HG03432 (cell line): Measurements from ENCODE around the gene RABGAP1L.

Source experiments
- ATAC-seq: cut with Tn5 transposase; IDR thresholded peaks from one replicate; pipeline ENCODE4 v1.9.1; 2021; ENCODE audit warnings: mild to moderate bottlenecking, moderate library complexity; ENCODE audit not compliant: unreplicated experiment

RABGAP1L gene

DNA sequence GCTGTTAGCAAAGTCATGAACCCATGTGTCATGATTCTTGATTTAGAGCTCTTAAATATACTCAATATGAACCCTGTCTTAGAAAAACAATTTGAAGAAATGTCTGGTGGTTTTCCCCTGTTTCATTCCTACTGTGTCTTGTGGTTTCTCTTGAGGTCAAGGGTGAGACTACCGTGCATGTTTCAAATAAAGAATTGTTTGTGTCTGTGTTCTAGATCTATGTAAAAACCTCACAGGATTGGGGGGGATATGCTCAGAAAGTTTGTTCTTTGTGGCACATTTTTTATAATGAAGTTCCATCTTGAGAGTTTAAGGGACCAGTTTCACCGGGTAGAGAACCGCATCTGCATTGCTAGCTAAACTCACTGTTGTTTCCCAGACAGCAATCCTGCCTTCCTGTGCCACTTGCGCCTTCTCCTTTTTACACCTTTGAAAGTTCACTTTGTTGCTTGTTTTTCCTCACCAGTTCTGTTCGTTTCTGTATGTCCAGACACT, 809.5 kb downstream of the RABGAP1L start:
- ATAC-seq, result peak; percentile 83

DNA sequence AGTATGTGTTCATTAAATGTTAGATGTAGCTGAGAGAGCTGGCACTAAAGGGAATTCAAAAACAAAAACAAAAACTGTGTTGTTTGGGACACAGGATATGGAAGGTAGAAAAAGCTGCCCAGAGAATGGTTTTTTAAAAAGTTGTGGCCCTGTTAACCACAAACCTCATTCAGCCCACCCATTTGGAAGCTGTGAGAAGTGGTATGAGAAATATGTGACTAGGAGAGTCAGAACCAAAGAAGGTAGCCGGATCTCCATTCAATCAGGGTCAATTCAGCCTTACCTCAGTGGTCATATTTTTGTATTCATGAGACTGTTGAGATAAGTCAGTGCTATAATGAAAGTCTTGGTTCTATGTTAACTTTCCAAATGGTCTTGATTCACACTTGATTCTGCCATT, 810.7 kb downstream of the RABGAP1L start:
- peak; percentile 36 for ATAC-seq

DNA sequence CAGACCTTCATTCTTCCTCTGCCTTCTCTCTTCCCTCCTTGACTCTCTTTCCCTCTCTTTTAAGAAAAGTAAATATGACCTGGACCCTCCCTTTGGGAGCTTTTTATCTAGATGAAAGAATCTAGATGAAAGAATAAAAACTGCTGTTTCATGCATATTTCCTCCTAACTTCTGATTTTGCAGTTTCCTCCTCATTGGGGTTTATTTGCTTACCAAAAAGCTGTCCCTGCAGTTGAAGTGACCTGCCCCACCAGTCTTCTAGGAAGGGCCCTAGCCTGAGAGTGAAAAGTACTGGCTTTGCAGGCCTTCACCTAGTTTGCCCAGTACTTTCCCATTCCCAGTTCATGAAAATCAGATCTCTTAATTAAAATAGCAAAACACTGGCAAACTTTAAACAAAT, 812.1 kb downstream of the RABGAP1L start:
- no peak for ATAC-seq

DNA sequence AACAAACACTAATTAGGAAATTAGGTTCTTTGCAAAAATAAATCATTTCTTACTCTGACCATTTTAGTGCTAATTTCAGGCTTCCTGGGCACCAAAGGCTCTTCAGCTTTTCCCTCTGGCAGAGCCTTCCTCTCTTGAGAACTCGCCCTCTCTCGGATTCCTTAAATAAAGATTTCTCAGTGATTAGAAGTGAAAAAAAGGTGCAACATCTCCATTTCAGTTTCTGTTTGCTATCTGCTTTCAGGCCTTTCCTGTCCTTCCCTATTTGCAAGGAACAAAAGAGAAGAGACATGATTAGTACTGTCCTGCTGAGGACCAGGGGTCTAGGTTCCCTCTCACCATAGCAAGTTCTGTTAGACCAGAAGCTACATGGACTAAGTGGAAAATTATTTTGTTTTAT, 812.6 kb downstream of the RABGAP1L start:
- ATAC-seq, result no peak

DNA sequence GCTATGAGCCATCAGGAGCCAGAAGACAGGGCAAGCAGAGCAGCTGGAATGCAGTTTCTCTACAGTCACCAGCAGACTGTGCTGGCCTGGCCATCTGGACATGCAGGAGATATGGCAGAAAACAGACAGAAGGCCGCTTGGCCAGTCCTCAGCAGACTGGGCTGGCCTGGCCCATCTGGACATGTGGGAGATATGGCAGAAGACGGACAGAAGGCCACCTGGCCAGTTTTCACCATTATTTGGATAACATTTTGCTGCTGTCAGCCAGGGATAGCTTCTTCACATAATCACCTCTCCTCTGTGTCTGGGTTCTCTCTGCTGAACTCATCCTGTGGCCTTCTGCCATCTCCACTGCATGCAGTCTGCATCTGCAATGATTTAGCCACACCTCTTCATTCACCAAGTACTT, 815.4 kb downstream of the RABGAP1L start:
- no peak for ATAC-seq

DNA sequence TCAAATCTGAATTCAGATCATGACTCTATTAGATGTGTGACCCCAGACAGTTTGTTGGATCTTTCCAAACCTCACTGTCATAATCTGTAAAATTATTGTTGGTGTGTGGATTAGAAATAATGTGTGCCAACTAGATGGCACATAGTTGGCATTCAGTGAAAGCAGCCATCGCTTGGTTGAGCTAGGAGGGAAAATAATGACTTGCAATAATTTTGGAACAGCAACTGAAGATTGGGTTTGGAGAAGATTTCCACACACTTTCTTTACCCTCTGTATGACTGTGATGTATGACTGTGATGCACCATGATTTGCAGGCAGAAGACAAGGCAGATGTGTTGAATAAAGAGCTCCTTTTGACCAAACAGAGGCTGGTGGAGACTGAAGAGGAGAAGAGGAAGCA, 816.4 kb downstream of the RABGAP1L start:
- no peak for ATAC-seq

DNA sequence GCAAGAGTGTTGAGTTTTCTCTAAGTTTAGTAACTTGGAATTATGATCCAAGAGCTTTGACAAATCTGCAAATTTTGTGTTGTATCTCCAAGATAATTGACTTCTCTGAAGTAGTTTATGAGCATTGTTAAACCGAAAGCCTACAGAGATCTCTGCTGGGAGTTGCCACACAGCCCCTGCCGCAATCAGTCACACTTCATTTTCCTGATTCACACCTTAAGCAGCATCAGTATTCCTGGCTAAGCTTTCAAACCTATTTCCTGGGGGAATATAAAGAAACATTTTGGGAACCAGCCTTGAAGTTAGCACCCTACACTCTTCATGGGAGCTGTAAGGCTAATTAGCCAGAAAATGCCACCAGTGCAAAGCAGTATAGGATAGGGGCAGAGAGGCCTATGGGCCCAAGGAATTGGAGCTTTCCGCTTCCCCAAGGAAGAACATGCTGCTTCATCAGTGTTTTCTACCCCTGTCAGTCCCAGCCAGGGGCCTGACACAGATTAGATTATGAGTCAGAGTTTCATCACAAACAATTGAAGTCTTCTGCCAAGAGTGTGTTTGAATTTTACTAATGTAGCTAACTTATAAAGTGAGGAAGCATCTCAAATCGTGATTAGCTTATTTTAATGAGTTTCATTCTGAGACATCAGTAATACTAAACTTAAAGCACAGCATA, 817.3 kb downstream of the RABGAP1L start:
- no peak for ATAC-seq

DNA sequence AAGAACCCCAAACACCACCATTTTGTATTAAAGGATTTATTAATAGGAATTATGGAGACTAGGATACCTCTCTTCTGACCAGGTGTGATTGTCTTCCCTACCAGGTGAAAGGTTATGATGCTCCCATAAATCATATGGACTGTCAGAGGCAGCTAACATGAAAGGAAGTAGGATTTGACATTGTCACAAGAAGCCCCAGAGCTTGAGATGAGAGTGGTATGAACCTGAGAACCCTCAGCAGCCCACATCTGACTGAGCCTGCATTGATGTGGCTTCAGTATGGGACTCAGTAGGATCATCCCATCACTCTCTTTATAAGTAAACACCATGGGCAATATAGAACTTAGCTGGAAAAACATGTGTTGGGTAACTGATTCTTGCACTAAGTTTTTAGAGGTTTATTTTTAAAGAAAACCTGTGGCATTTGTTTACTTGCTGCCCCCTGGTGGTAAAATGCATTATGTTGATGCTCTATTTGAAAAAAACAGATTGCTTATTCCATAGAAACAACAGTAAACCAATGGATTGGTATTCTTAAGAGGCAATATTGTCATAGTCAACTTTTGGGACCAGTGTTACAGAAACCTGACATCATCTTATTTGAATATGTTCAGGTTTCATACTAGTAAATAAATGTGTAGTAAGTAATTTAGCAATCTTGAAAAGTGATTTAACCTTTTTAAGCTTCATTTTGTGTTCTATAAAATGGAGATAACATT, 823.8 kb downstream of the RABGAP1L start:
- ATAC-seq, result no peak

DNA sequence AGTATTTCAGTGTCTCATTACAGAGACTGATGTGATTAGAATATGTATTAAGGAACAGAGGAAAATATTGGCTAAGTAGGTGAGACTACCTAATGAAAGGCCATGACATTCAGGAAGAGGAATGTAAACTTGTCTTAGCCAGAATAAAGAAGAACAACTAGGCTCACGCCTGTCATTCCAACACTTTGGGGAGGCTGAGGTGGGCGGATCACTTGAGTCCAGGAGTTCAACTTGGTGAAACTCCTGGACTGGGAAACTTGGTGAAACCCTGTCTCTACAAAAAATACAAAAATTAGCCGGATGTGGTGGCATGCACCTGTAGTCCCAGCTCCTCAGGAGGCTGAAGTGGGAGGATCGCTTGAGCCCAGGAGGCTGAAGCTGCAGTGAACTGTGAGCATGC, 825.6 kb downstream of the RABGAP1L start:
- no peak for ATAC-seq

DNA sequence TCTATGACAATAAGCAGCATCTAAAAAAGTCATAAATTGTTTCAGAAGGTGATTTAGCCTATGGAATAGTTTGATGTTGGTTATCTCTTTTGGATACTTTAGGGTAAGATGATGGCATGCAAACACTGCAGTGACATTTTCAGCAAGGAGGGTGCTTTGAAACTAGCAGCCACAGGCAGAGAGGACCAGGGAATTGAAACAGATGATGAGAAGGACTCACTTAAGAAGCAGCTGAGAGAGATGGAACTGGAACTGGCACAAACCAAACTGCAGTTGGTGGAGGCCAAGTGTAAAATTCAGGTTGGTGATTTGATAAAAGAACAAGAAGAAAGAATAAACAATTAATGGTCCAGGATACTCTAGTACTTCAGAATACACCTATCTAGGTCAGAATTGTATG, 829.2 kb downstream of the RABGAP1L start:
- ATAC-seq, result no peak

DNA sequence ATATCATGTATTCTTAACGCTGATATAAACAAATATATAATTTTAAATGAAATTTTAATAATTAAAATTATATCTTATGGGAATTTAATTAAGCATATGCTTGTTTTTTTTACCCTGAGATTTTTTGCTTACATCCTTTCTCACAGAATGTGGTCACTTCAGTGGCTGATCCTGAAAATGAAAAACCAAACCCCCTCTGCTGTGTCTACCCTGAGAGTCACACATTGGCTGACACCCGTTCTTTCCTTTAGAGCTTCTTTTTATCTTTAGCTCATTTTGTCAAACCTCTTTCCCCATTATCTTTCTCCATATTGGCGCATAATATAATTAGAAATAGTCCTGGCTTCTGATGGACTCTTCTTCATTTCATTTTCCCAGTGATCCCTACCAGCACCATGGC, 829.7 kb downstream of the RABGAP1L start:
- peak; percentile 68 for ATAC-seq

DNA sequence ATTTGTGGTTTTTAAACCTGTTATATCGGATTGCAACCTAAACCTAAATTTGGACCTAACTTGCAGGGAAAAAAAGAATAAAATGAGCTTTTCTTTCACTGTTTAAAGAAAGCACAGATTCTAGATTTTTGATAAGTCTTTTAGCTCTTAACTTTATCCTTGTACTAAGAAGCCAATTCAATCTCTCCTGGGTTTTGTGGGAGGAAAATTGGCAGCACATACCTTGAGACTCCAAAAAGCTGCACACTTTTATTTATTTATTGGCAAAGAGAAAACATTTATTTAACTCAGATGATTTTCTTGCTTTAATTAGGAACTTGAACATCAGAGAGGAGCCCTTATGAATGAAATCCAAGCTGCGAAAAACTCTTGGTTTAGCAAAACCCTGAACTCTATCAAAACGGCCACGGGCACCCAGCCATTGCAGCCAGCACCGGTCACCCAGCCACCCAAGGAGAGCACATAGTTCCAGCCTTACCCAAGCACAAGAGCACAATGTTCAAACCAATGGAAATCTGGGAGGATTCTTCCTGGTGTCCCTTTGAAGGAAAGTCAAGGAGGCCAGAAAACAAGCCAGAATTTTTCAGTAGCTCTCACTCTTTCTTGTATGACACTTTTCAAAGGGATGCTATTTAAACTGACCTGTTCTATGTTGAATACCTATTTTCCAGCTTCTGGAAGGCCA, 830.4 kb downstream of the RABGAP1L start:
- no peak for ATAC-seq

DNA sequence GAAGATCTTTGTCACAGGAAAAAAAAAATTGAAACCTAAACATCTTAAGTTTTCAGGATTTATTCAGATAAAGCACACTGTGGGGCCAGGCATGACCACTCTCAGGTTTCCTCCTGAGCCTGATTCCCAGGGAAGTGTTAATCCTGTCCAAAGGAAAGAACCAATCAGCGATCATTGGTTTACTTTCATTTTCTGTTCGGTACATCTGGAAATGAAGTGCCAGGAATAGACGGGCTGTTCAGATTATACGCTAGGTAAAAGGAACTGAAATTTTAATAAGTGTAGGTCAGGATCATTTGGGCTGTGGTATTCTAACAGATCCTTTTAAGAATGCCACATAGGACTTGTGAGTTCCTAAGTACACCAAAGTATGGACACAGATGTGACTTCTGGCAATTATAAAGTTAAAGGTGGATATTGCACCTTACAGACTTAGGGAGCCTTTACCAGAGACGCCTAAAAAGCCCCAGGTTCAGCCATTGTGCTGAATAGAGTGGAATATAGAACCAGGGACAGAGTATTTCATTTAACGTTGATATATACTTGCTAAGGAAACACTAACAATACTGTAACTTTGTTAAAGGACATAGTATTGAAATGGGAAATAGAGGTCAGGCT, 831.2 kb downstream of the RABGAP1L start:
- ATAC-seq, result peak; percentile 53

DNA sequence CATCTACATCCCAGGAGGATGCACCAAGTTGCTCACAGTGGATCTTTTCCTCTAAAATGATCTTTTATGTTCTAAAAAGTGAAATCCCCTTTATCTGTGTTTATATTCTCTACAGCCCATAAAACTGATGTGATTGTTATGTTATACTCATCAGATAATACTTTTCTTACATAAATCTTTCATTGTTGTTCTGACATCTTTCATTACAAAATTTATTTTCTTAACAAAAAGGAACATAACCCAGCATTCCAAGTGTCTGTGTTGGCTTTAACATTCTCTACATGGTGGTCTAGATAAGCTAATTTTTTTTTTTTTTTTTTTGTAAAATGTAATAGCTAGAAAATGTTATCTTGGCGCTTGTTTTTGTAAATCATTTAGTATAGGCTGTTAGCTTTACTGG, 832.2 kb downstream of the RABGAP1L start:
- ATAC-seq, result no peak

DNA sequence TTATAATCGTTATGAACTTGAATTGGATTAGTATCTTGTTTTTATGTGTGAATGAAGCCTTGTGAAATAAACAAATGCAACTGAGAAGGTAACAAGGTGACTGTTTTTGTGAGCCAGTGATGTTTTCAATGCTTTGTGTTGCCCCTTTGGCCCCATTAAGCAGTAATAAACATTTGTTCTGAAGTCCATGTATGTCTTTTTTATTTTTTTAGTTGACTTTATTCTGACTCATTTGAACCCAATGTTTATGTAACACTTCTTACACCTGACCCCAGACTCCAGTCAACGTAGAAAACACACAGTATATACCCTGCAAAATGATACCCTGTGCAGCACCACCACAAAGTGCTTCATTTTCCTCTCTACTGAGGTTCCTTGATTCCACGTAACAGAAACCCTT, 835.8 kb downstream of the RABGAP1L start:
- no peak for ATAC-seq

DNA sequence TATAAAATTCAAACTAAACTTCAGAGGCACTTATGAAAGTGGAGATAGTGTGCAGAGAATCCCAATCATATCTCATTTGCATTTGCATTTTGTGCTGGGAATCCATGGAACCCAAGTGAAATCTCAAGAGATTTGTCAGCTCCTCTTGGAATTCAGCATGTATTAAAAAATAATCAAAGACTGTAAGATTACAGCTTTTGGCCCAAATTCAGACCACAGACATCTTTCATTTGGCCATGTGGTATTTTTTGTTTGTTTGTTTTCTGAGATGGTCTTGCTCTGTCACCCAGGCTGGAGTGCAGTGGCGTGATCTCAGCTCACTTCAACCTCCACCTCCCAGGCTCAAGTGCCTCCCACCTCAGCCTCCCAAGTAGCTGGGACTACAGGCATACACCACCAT, 836.6 kb downstream of the RABGAP1L start:
- ATAC-seq, result no peak

DNA sequence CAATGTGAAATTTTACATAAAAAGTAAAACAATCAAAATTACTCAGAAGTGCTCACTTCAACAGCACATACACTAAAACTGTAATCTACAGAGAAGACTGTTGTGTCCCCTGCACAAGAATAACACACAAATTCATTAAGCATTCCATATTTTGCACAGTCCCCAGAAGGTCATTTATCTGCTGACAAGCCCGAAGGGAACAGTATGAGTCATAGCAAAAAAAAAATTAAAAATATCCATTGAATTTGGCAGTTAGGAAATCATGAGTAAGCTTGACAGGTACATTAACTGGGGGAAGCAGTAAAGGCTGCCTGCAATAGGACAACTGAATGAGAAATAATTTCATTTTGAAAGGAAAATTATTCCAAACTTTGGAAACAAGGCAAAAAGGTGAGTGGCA, 837.2 kb downstream of the RABGAP1L start:
- ATAC-seq, result no peak

DNA sequence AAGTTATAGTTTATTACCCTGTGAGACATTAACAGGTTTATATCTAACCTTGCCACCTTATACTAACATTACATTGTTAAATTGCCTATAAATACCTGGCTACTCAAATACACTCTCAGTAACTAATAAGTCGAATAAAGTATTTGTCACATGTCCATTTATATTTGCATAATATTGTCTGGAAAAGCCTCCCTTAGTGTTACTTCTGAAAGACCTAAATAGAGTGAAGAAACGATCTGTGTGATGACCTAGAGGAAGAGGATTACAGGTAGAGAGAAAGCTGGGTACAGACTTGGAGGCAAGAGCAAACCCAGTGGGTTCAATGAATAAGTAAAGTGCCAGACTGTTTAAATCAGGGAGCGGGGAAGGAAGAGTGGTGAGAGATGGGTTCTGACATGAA, 837.7 kb downstream of the RABGAP1L start:
- ATAC-seq, result no peak

DNA sequence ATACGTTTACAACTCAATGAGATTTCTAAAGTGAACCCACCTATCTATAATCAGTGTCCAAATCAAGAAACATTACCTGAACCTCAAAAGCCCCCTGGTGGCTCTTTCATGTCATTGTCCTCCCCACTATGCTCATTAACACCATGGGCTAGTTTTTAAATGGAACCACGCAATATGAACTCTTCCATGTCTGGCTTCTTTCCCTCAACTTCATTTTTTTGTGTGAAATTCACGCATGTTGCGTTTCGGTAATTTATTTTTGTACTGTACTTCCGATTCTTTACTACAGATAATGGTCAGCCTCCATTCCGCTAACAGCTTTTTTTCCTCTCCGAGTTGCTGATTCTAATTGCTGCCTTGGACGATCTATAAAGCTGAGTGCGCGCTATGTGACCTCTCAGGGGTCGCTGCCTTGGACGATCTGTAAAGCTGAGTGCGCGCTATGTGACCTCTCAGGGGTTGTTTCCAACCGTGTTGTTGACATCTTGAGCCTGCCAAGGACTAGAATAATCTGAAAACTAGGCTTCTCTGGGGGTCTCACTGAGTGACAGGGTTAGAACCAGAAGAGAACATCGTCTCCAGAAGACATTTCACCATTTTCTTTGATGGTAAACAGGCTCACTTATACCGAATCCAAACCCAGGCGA, 839.4 kb downstream of the RABGAP1L start:
- ATAC-seq, result peak; percentile 0

DNA sequence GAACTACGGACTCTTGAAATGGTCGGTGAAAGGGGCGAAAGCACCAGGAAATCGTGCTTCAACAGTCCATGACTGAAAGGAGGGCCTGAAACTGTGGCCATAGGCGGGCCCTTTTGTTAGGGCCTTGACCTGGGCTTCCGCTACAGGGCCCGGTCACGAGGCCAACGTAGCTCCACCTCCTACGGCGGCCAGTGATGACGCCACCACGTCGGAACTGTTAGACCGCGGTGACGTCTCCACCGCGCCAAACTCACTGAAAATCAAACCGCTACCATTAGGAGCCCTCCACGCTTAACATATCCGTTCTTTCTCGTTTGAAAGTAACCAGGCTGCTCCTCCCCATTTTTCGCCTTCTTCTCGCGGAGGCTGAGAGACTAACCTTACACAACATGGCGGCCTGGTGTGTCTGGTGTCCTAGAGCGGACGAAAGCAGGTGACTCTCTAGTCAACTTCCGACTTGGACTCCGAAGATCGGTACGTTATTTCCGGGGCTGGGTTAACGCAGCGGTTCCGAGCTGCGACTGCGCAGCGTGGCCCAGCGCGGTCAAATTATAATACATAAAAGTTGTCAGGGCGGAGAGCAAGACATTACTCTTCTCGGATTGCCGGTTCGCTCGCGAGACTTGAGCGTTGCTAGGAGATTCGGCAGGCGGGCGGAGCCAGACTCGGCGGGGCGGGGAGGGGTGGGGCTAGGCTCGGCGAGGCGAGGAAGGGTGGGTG, 840.1 kb downstream of the RABGAP1L start:
- ATAC-seq, result peak; percentile 81
